Activated naive CD8-positive, alpha-beta T cell treated with anti-CD3 and anti-CD28 coated beads, Interleukin-2, amount 50 U/mL, for 24 hours (primary cell): ENCODE measurements around the gene PIEZO1.
A peak's percentile ranks its signal among the peaks of the same experiment; 100 is the strongest.

Experiments used
- ATAC-seq: fragments of 150-1000 bp; cut with Tn5 transposase; one replicate; pipeline ENCODE4 v1.10.0; 2021
- DNase-seq: peaks from one replicate; pipeline ENCODE4 v3.0.0; 2021
- H3K27ac Mint-ChIP-seq: one replicate; pipeline ENCODE4 v1.8.0; 2021; ENCODE audit warnings: mild to moderate bottlenecking, mixed read lengths
- H3K27me3 Mint-ChIP-seq: one replicate; pipeline ENCODE4 v1.8.0; 2021; ENCODE audit warnings: mixed read lengths
- H3K36me3 Mint-ChIP-seq: one replicate; pipeline ENCODE4 v1.8.0; 2021; ENCODE audit warnings: low read depth, mixed read lengths
- H3K4me1 Mint-ChIP-seq: one replicate; pipeline ENCODE4 v1.8.0; 2021; ENCODE audit warnings: mixed read lengths
- H3K4me3 Mint-ChIP-seq: one replicate; pipeline ENCODE4 v1.8.0; 2021; ENCODE audit warnings: mild to moderate bottlenecking, moderate library complexity, mixed read lengths
- H3K9me3 Mint-ChIP-seq: one replicate; pipeline ENCODE4 v1.8.0; 2021; ENCODE audit warnings: mixed read lengths

Gene PIEZO1

GRCh38 chr16:88784074-88784855 lies 755 bp downstream of the PIEZO1 start:
- Mint-ChIP-seq H3K27ac (peak overlapping the region; percentile 85), H3K4me3 (peak overlapping the region; percentile 76), H3K9me3 (no peaks in the 10 kb centered on the region), H3K4me1 (peaks cover 47% of the 10 kb centered on the region), H3K27me3 (no peaks in the 10 kb centered on the region), H3K36me3 (no peaks in the 10 kb centered on the region)
- DNase-seq (peak; percentile 64), ATAC-seq (no peak)

GRCh38 chr16:88783391-88784073 lies 1.5 kb downstream of the PIEZO1 start:
- DNase-seq (peak; percentile 20), ATAC-seq (no peak)
- Mint-ChIP-seq H3K4me3 (peak overlapping the region; percentile 76), H3K27ac (peak overlapping the region; percentile 79), H3K27me3 (no peaks in the 10 kb centered on the region), H3K4me1 (peaks cover 49% of the 10 kb centered on the region), H3K9me3 (no peaks in the 10 kb centered on the region), H3K36me3 (no peaks in the 10 kb centered on the region)

- peak overlapping the region; percentile 79 for H3K27ac Mint-ChIP-seq
- DNase-seq (peak; percentile 75), ATAC-seq (peak; percentile 80)
- peak overlapping the region; percentile 76 for H3K4me3 Mint-ChIP-seq
- no peaks in the 10 kb centered on the region for H3K36me3 Mint-ChIP-seq
- peaks cover 52% of the 10 kb centered on the region for H3K4me1 Mint-ChIP-seq
- H3K27me3 Mint-ChIP-seq = no peaks in the 10 kb centered on the region
- H3K9me3 Mint-ChIP-seq = no peaks in the 10 kb centered on the region
Measured at GRCh38 chr16:88782454-88783390, 2.3 kb downstream of the PIEZO1 start.

GRCh38 chr16:88781140-88782077 lies 3.6 kb downstream of the PIEZO1 start:
- Mint-ChIP-seq H3K27me3 (no peaks in the 10 kb centered on the region), H3K27ac (peak overlapping the region; percentile 79), H3K9me3 (no peaks in the 10 kb centered on the region), H3K36me3 (no peaks in the 10 kb centered on the region), H3K4me3 (peak overlapping the region; percentile 76), H3K4me1 (peaks cover 52% of the 10 kb centered on the region)
- peak; percentile 65 for DNase-seq
- ATAC-seq = peak; percentile 58

GRCh38 chr16:88780142-88781062 lies 4.6 kb downstream of the PIEZO1 start:
- Mint-ChIP-seq H3K4me1 (peaks cover 49% of the 10 kb centered on the region), H3K9me3 (no peaks in the 10 kb centered on the region), H3K27ac (peak overlapping the region; percentile 79), H3K4me3 (peak overlapping the region; percentile 76), H3K36me3 (no peaks in the 10 kb centered on the region), H3K27me3 (no peaks in the 10 kb centered on the region)
- ATAC-seq = no peak
- peak; percentile 17 for DNase-seq

- H3K9me3 Mint-ChIP-seq = no peaks in the 10 kb centered on the region
- no peaks in the 10 kb centered on the region for H3K36me3 Mint-ChIP-seq
- H3K27ac Mint-ChIP-seq = peak overlapping the region; percentile 79
- no peak for DNase-seq
- no peaks in the 10 kb centered on the region for H3K27me3 Mint-ChIP-seq
- no peak for ATAC-seq
- no peak overlapping the region for H3K4me3 Mint-ChIP-seq
- H3K4me1 Mint-ChIP-seq = peaks cover 49% of the 10 kb centered on the region
Measured at GRCh38 chr16:88779406-88780141, 5.4 kb downstream of the PIEZO1 start.

- ATAC-seq = no peak
- no peak for DNase-seq
- H3K4me3 Mint-ChIP-seq = no peak overlapping the region
- no peak overlapping the region for H3K27ac Mint-ChIP-seq
- H3K36me3 Mint-ChIP-seq = no peaks in the 10 kb centered on the region
- no peaks in the 10 kb centered on the region for H3K27me3 Mint-ChIP-seq
- peaks cover 47% of the 10 kb centered on the region for H3K4me1 Mint-ChIP-seq
- H3K9me3 Mint-ChIP-seq = no peaks in the 10 kb centered on the region
Measured at GRCh38 chr16:88778541-88779065, 6.4 kb downstream of the PIEZO1 start.

- no peaks in the 10 kb centered on the region for H3K9me3 Mint-ChIP-seq
- ATAC-seq (no peak), DNase-seq (no peak)
- H3K4me3 Mint-ChIP-seq = no peak overlapping the region
- H3K27me3 Mint-ChIP-seq = no peaks in the 10 kb centered on the region
- H3K36me3 Mint-ChIP-seq = no peaks in the 10 kb centered on the region
- peaks cover 43% of the 10 kb centered on the region for H3K4me1 Mint-ChIP-seq
- no peak overlapping the region for H3K27ac Mint-ChIP-seq
Measured at GRCh38 chr16:88778271-88778525, 6.8 kb downstream of the PIEZO1 start.

GRCh38 chr16:88777471-88778270 lies 7.3 kb downstream of the PIEZO1 start:
- Mint-ChIP-seq H3K27ac (no peak overlapping the region), H3K4me3 (no peak overlapping the region), H3K36me3 (no peaks in the 10 kb centered on the region), H3K4me1 (peaks cover 38% of the 10 kb centered on the region), H3K27me3 (no peaks in the 10 kb centered on the region), H3K9me3 (no peaks in the 10 kb centered on the region)
- DNase-seq (no peak), ATAC-seq (no peak)

GRCh38 chr16:88775825-88776224 lies 9.2 kb downstream of the PIEZO1 start:
- Mint-ChIP-seq H3K27me3 (no peaks in the 10 kb centered on the region), H3K9me3 (no peaks in the 10 kb centered on the region), H3K4me3 (no peak overlapping the region), H3K36me3 (no peaks in the 10 kb centered on the region), H3K4me1 (peaks cover 26% of the 10 kb centered on the region), H3K27ac (no peak overlapping the region)
- ATAC-seq (no peak), DNase-seq (no peak)

- no peak for DNase-seq
- H3K27me3 Mint-ChIP-seq = no peaks in the 10 kb centered on the region
- no peaks in the 10 kb centered on the region for H3K9me3 Mint-ChIP-seq
- peaks cover 18% of the 10 kb centered on the region for H3K4me1 Mint-ChIP-seq
- no peak for ATAC-seq
- H3K36me3 Mint-ChIP-seq = no peaks in the 10 kb centered on the region
- H3K27ac Mint-ChIP-seq = no peak overlapping the region
- no peak overlapping the region for H3K4me3 Mint-ChIP-seq
Measured at GRCh38 chr16:88774544-88775393, 10.3 kb downstream of the PIEZO1 start.
